H9 (cell line): Measurements from ENCODE around the gene GOLGA6A. TPM values are rescaled to one million over a fixed set of nuclear protein-coding genes. Genes with fewer than 3 reads are reported as not detected.
"Not testable (repeated sequence)": the region's sequence is repeated elsewhere in the genome, so short reads cannot be mapped to it uniquely, and the experiment has no call there.

Experiments used
- DNase-seq: peaks from one replicate; pipeline ENCODE4 v3.0.0-alpha.2; 2017
- H2AFZ ChIP-seq: one replicate; pipeline ENCODE4 v1.6.1; 2013; ENCODE audit warnings: mild to moderate bottlenecking, low read length, control low read depth, moderate library complexity
- H2AK5ac ChIP-seq: 2 replicates; pipeline ENCODE4 v1.6.1; 2013; ENCODE audit warnings: low read length, control low read depth, mixed read lengths; ENCODE audit not compliant: insufficient read length
- H2BK120ac ChIP-seq: one replicate; pipeline ENCODE4 v1.6.1; 2013; ENCODE audit warnings: low read depth, mild to moderate bottlenecking, low read length, control low read depth, inconsistent platforms; ENCODE audit not compliant: poor library complexity, severe bottlenecking
- H2BK12ac ChIP-seq: 2 replicates; pipeline ENCODE4 v1.6.1; 2013; ENCODE audit warnings: low read length, control low read depth, mixed read lengths, low read depth; ENCODE audit not compliant: insufficient read length
- H2BK15ac ChIP-seq: 2 replicates; pipeline ENCODE4 v1.6.1; 2013; ENCODE audit warnings: low read depth, low read length, control low read depth
- H2BK20ac ChIP-seq: one replicate; pipeline ENCODE4 v1.6.1; 2013; ENCODE audit warnings: low read depth, mild to moderate bottlenecking, low read length, control low read depth, inconsistent platforms; ENCODE audit not compliant: poor library complexity, severe bottlenecking
- H2BK5ac ChIP-seq: 2 replicates; pipeline ENCODE4 v1.6.1; 2013; ENCODE audit warnings: low read length, control low read depth, mixed read lengths; ENCODE audit not compliant: insufficient read length
- H3K14ac ChIP-seq: 2 replicates; pipeline ENCODE4 v1.6.1; 2013; ENCODE audit warnings: low read length, control low read depth; ENCODE audit not compliant: insufficient read depth
- H3K18ac ChIP-seq: 2 replicates; pipeline ENCODE4 v1.6.1; 2013; ENCODE audit warnings: low read depth, mild to moderate bottlenecking, mixed read lengths, low read length, control low read depth; ENCODE audit not compliant: insufficient read length
- H3K23ac ChIP-seq: 2 replicates; pipeline ENCODE4 v1.6.1; 2013; ENCODE audit warnings: low read length, control low read depth, mixed read lengths, low read depth; ENCODE audit not compliant: insufficient read length
- H3K23me2 ChIP-seq: 2 replicates; pipeline ENCODE4 v1.6.1; 2013; ENCODE audit warnings: low read depth, mild to moderate bottlenecking, mixed read lengths, low read length, control low read depth; ENCODE audit not compliant: insufficient read length, poor library complexity, severe bottlenecking
- H3K27ac ChIP-seq: 2 replicates; pipeline ENCODE4 v1.5.1; 2013; ENCODE audit warnings: low read length, control low read depth, mixed read lengths, low read depth; ENCODE audit not compliant: insufficient read length
- H3K27me3 ChIP-seq: 2 replicates; pipeline ENCODE4 v1.6.1; 2013; ENCODE audit warnings: low read length, control low read depth, inconsistent platforms; ENCODE audit not compliant: insufficient read depth
- H3K4ac ChIP-seq: 2 replicates; pipeline ENCODE4 v1.6.1; 2013; ENCODE audit warnings: low read depth, mild to moderate bottlenecking, control low read depth, inconsistent platforms, low read length, moderate library complexity
- H3K4me1 ChIP-seq: 2 replicates; pipeline ENCODE4 v1.6.1; 2013; ENCODE audit warnings: low read length, control low read depth, inconsistent platforms; ENCODE audit not compliant: insufficient read depth
- H3K4me2 ChIP-seq: 2 replicates; pipeline ENCODE4 v1.6.1; 2013; ENCODE audit warnings: low read length, control low read depth, mixed read lengths; ENCODE audit not compliant: insufficient read length, insufficient read depth
- H3K56ac ChIP-seq: 2 replicates; pipeline ENCODE4 v1.6.1; 2013; ENCODE audit warnings: low read depth, mild to moderate bottlenecking, mixed read lengths, low read length, control low read depth; ENCODE audit not compliant: insufficient read length
- H3K79me1 ChIP-seq: 2 replicates; pipeline ENCODE4 v1.6.1; 2013; ENCODE audit warnings: low read depth, mild to moderate bottlenecking, moderate library complexity, low read length, control low read depth, inconsistent platforms; ENCODE audit not compliant: insufficient read depth, poor library complexity, severe bottlenecking
- H3K79me2 ChIP-seq: 2 replicates; pipeline ENCODE4 v1.6.1; 2013; ENCODE audit warnings: low read length, control low read depth, inconsistent platforms; ENCODE audit not compliant: insufficient read depth
- H3K9ac ChIP-seq: 2 replicates; pipeline ENCODE4 v1.6.1; 2013; ENCODE audit warnings: low read length, control low read depth, mixed read lengths; ENCODE audit not compliant: insufficient read length; ENCODE audit errors: extremely low read depth
- H3K9me3 ChIP-seq: one replicate; pipeline ENCODE4 v1.6.1; 2013; ENCODE audit warnings: low read depth, low read length, inconsistent platforms; ENCODE audit not compliant: control insufficient read depth
- H3T11ph ChIP-seq: one replicate; pipeline ENCODE4 v1.6.1; 2013; ENCODE audit warnings: mild to moderate bottlenecking, low read length, control low read depth, inconsistent platforms
- H4K20me1 ChIP-seq: one replicate; pipeline ENCODE4 v1.6.1; 2013; ENCODE audit not compliant: control insufficient read depth, insufficient read length, insufficient read depth
- H4K5ac ChIP-seq: 2 replicates; pipeline ENCODE4 v1.6.1; 2013; ENCODE audit warnings: low read depth, mild to moderate bottlenecking, mixed read lengths, low read length, control low read depth; ENCODE audit not compliant: insufficient read length
- H4K8ac ChIP-seq: replicated peaks from 2 replicates; pipeline ENCODE4 v1.6.1; 2013; ENCODE audit warnings: low read length, control low read depth, mixed read lengths, low read depth; ENCODE audit not compliant: insufficient read length
- H4K91ac ChIP-seq: 2 replicates; pipeline ENCODE4 v1.6.1; 2013; ENCODE audit warnings: low read depth, mild to moderate bottlenecking, moderate library complexity, mixed read lengths, low read length, control low read depth; ENCODE audit not compliant: insufficient read length
- H3K27ac Mint-ChIP-seq, 3 experiments: 2 replicates in 2 of 3; 3 replicates in 1 of 3; pipeline ENCODE4 v1.8.0; 2020 to 2021; ENCODE audit warnings: mixed read lengths in 3 of 3, mild to moderate bottlenecking in 1 of 3, moderate library complexity in 1 of 3
- H3K27me3 Mint-ChIP-seq: 2 replicates; pipeline ENCODE4 v1.8.0; 2021; ENCODE audit warnings: low read depth, mild to moderate bottlenecking, moderate library complexity, mixed read lengths
- H3K36me3 Mint-ChIP-seq, 3 experiments: 2 replicates in 2 of 3; 3 replicates in 1 of 3; pipeline ENCODE4 v1.8.0; 2020 to 2021; ENCODE audit warnings: low read depth in 3 of 3, mixed read lengths in 3 of 3; ENCODE audit not compliant: insufficient read depth in 1 of 3
- H3K4me1 Mint-ChIP-seq, 2 experiments: 2 replicates each; pipeline ENCODE4 v1.8.0; 2020; ENCODE audit warnings: mixed read lengths in 2 of 2
- H3K4me3 Mint-ChIP-seq, 2 experiments: 2 replicates in 1 of 2; 3 replicates in 1 of 2; pipeline ENCODE4 v1.8.0; 2020 to 2021; ENCODE audit warnings: mild to moderate bottlenecking in 2 of 2, mixed read lengths in 2 of 2, moderate library complexity in 1 of 2
- H3K9me3 Mint-ChIP-seq, 2 experiments: 2 replicates in 1 of 2; 3 replicates in 1 of 2; pipeline ENCODE4 v1.8.0; 2020; ENCODE audit warnings: mild to moderate bottlenecking in 2 of 2, mixed read lengths in 2 of 2, moderate library complexity in 1 of 2
- WGBS: extraction: QIAGEN DNeasy Blood & Tissue Kit; methylation state at CpG from one replicate; pipeline ENCODE4 v1.1.7; 2013; ENCODE audit warnings: missing lambda C conversion rate, low lambda C conversion rate, mixed read lengths; ENCODE audit not compliant: insufficient read length; ENCODE audit errors: extremely low coverage; 5-methylcytosine and 5-hydroxymethylcytosine counted together
- total RNA-seq: library from RNA; stranded (reverse); gene quantifications from 2 replicates; pipeline ENCODE4 v1.2.1, GENCODE V29; 2021

GOLGA6A gene
- total RNA-seq, 1 experiment from 2014 or later, result 0.72 TPM

GRCh38 chr15:74064183-74064582, 18.2 kb downstream of the GOLGA6A start:
- H2BK12ac ChIP-seq, H3K79me2 ChIP-seq, H3K27ac ChIP-seq, H3K18ac ChIP-seq, H2BK5ac ChIP-seq, H3K9ac ChIP-seq, H3K23ac ChIP-seq, H3K4me1 ChIP-seq, H4K20me1 ChIP-seq, H2AK5ac ChIP-seq, H2AFZ ChIP-seq, H3K23me2 ChIP-seq, H3K9me3 ChIP-seq, H3K79me1 ChIP-seq, H3K4ac ChIP-seq, DNase-seq, H2BK20ac ChIP-seq, H3K4me2 ChIP-seq, H4K8ac ChIP-seq, H3K9me3 Mint-ChIP-seq, H4K5ac ChIP-seq, H4K91ac ChIP-seq, H2BK120ac ChIP-seq, H3K27me3 ChIP-seq, H3K14ac ChIP-seq, H3T11ph ChIP-seq, H2BK15ac ChIP-seq, H3K4me1 Mint-ChIP-seq, H3K27ac Mint-ChIP-seq, H3K36me3 Mint-ChIP-seq, H3K56ac ChIP-seq, H3K4me3 Mint-ChIP-seq: not testable (repeated sequence)
- H3K27me3 Mint-ChIP-seq, result peaks cover 15% of the 10 kb centered on the region
- WGBS, result no CpG with 5 or more reads among the region's 3 CpGs

DNA sequence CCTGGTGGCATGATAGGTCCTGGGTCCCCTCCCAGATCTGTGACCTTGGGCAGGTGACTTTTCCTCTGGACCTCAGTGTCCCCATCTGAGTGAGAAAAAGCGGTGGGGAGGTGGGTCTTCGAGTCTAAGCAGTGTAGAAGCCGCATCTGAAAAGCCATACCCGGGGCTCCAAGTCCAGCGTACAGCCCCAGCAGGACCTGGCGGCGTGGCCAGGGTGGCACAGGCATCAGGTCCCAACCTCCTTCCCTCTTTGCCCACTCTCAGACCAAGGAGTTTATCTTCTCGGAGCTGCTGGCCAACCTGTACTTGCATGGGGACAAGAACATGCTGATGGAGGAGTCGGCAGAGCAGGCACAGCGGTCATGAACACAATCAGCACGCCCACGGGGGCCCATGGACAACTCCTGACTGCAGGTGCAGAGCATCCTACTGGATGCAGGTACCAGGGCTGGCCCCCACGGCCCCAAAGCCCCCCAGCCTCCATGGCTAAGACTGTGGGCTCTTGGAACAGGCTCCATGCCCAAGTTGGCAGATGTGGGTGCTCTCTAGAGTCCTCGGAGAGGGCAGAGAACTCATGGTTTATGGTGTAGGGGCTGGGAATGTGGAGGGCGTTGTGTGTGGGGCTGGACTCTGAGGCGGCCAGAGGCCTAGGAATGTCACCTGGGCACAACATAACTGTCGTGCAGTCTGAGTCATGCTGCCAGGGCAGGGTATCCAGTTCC, 18.8 kb downstream of the GOLGA6A start:
- H2BK120ac ChIP-seq, H4K8ac ChIP-seq, H3K23me2 ChIP-seq, DNase-seq, H3K4me2 ChIP-seq, H3K27me3 ChIP-seq, H3K79me1 ChIP-seq, H3K18ac ChIP-seq, H2BK12ac ChIP-seq, H3K9ac ChIP-seq, H3K9me3 Mint-ChIP-seq, H3K27ac ChIP-seq, H3K56ac ChIP-seq, H3K27ac Mint-ChIP-seq, H4K20me1 ChIP-seq, H3K4me1 Mint-ChIP-seq, H3K9me3 ChIP-seq, H3K4me3 Mint-ChIP-seq, H3K4ac ChIP-seq, H4K91ac ChIP-seq, H2AK5ac ChIP-seq, H2BK5ac ChIP-seq, H4K5ac ChIP-seq, H3K4me1 ChIP-seq, H3K36me3 Mint-ChIP-seq, H3K79me2 ChIP-seq, H3K23ac ChIP-seq, H3T11ph ChIP-seq, H2BK15ac ChIP-seq, H3K14ac ChIP-seq, H2BK20ac ChIP-seq, H2AFZ ChIP-seq: not testable (repeated sequence)
- WGBS, result no CpG with 5 or more reads among the region's 17 CpGs
- peaks cover 20% of the 10 kb centered on the region for H3K27me3 Mint-ChIP-seq
